DND-41 (cell line): ENCODE data around the gene MCF2L2.

Experiments used
- ATAC-seq: fragments of 200-7000 bp; cut with Tn5 transposase; 3 replicates; pipeline ENCODE4 v1.9.1; 2021; ENCODE audit warnings: low read depth; ENCODE audit not compliant: insufficient read depth
- DNase-seq: peaks from one replicate; pipeline ENCODE4 v3.0.0-alpha.2; 2020
- H2AFZ ChIP-seq: 2 replicates; pipeline ENCODE4 v1.6.0; 2012; ENCODE audit warnings: low read depth, low read length
- H3K27ac ChIP-seq: 2 replicates; pipeline ENCODE4 v1.5.1; 2012; ENCODE audit warnings: low read length, inconsistent platforms
- H3K27me3 ChIP-seq: fragments of 200-600 bp; sonication (generic); 2 replicates; pipeline ENCODE4 v1.6.0; 2012; ENCODE audit warnings: low read length, mild to moderate bottlenecking, inconsistent platforms; ENCODE audit not compliant: insufficient read depth, poor library complexity
- H3K36me3 ChIP-seq: 2 replicates; pipeline ENCODE4 v1.5.1; 2012; ENCODE audit warnings: low read length, inconsistent platforms; ENCODE audit not compliant: insufficient read depth
- H3K4me1 ChIP-seq: 2 replicates; pipeline ENCODE4 v1.5.1; 2012; ENCODE audit warnings: mild to moderate bottlenecking, low read length; ENCODE audit not compliant: insufficient read depth
- H3K4me2 ChIP-seq: 2 replicates; pipeline ENCODE4 v1.6.0; 2012; ENCODE audit warnings: mild to moderate bottlenecking, moderate library complexity, low read length, inconsistent platforms; ENCODE audit not compliant: insufficient read depth
- H3K4me3 ChIP-seq, 2 experiments: fragments of 200-600 bp in 1 of 2; shearing (Covaris generic) in 1 of 2; 2 replicates each; pipeline ENCODE4 v1.5.1; 2012 to 2016; ENCODE audit warnings: inconsistent platforms in 2 of 2, low read length in 2 of 2, mild to moderate bottlenecking in 2 of 2, low read depth in 1 of 2, moderate library complexity in 1 of 2
- H3K79me2 ChIP-seq: 2 replicates; pipeline ENCODE4 v1.6.0; 2012; ENCODE audit warnings: low read length, inconsistent platforms; ENCODE audit not compliant: insufficient read depth
- H3K9ac ChIP-seq: 2 replicates; pipeline ENCODE4 v1.6.0; 2012; ENCODE audit warnings: low read depth, mild to moderate bottlenecking, inconsistent platforms, low read length, moderate library complexity
- H3K9me3 ChIP-seq: 2 replicates; pipeline ENCODE4 v1.5.1; 2012; ENCODE audit warnings: low read length, moderate library complexity, mild to moderate bottlenecking, inconsistent platforms; ENCODE audit not compliant: insufficient read depth, severe bottlenecking
- H4K20me1 ChIP-seq: 2 replicates; pipeline ENCODE4 v1.6.0; 2012; ENCODE audit warnings: low read length; ENCODE audit not compliant: insufficient read depth
- CTCF ChIP-seq: IDR thresholded peaks from 2 replicates; pipeline ENCODE4 v1.5.1; 2012; ENCODE audit warnings: borderline replicate concordance, low read length, moderate library complexity, mild to moderate bottlenecking; ENCODE audit not compliant: poor library complexity, severe bottlenecking; ENCODE audit errors: extremely low read depth
- EZH2 ChIP-seq: IDR thresholded peaks from 3 replicates; pipeline ENCODE4 v1.6.1; 2012; ENCODE audit warnings: borderline replicate concordance, low read depth, mild to moderate bottlenecking, moderate library complexity, low read length, inconsistent platforms; ENCODE audit not compliant: severe bottlenecking

MCF2L2 gene

GRCh38 chr3:183324083-183324482 lies 104.3 kb downstream of the MCF2L2 start:
- Histone ChIP-seq H3K4me1 (no peaks in the 10 kb centered on the region), H3K4me3 (no peak overlapping the region), H3K9ac (no peak overlapping the region), H2AFZ (no peak overlapping the region), H3K36me3 (no peaks in the 10 kb centered on the region), H3K79me2 (no peaks in the 10 kb centered on the region), H4K20me1 (no peaks in the 10 kb centered on the region), H3K9me3 (no peaks in the 10 kb centered on the region), H3K4me2 (no peak overlapping the region), H3K27me3 (no peaks in the 10 kb centered on the region), H3K27ac (no peak overlapping the region)
- ATAC-seq (no peak), DNase-seq (no peak)
- TF ChIP-seq CTCF (no peak), EZH2 (no peak)

GRCh38 chr3:183319371-183319770 lies 109.0 kb downstream of the MCF2L2 start:
- Histone ChIP-seq H3K36me3 (no peaks in the 10 kb centered on the region), H3K4me3 (no peak overlapping the region), H3K4me2 (no peak overlapping the region), H3K27ac (no peak overlapping the region), H3K27me3 (no peaks in the 10 kb centered on the region), H3K4me1 (no peaks in the 10 kb centered on the region), H3K79me2 (no peaks in the 10 kb centered on the region), H3K9me3 (no peaks in the 10 kb centered on the region), H3K9ac (no peak overlapping the region), H4K20me1 (no peaks in the 10 kb centered on the region), H2AFZ (no peak overlapping the region)
- DNase-seq (no peak), ATAC-seq (no peak)
- no peak for TF ChIP-seq CTCF
- TF ChIP-seq EZH2, result no peak

- H3K4me3 ChIP-seq, result no peak overlapping the region
- no peaks in the 10 kb centered on the region for H3K4me1 ChIP-seq
- no peaks in the 10 kb centered on the region for H4K20me1 ChIP-seq
- no peaks in the 10 kb centered on the region for H3K36me3 ChIP-seq
- no peak for DNase-seq
- TF ChIP-seq CTCF (no peak), EZH2 (no peak)
- no peaks in the 10 kb centered on the region for H3K9me3 ChIP-seq
- no peak overlapping the region for H3K4me2 ChIP-seq
- H3K9ac ChIP-seq, result no peak overlapping the region
- no peak for ATAC-seq
- H2AFZ ChIP-seq, result no peak overlapping the region
- H3K27ac ChIP-seq, result no peak overlapping the region
- no peaks in the 10 kb centered on the region for H3K27me3 ChIP-seq
- no peaks in the 10 kb centered on the region for H3K79me2 ChIP-seq
Observed at GRCh38 chr3:183318877-183319276, 109.5 kb downstream of the MCF2L2 start.
